22Rv1 (cell line): Measurements from ENCODE around the gene FBXL16.

Source experiments
- CTCF ChIP-seq: fragments of 450-650 bp; IDR thresholded peaks from 2 replicates; pipeline ENCODE4 v1.5.1; 2017; ENCODE audit warnings: mild to moderate bottlenecking
- ZFX ChIP-seq: fragments of 450-650 bp; IDR thresholded peaks from 2 replicates; pipeline ENCODE4 v1.6.1; 2017; ENCODE audit warnings: antibody characterized with exemption, borderline replicate concordance

DNA sequence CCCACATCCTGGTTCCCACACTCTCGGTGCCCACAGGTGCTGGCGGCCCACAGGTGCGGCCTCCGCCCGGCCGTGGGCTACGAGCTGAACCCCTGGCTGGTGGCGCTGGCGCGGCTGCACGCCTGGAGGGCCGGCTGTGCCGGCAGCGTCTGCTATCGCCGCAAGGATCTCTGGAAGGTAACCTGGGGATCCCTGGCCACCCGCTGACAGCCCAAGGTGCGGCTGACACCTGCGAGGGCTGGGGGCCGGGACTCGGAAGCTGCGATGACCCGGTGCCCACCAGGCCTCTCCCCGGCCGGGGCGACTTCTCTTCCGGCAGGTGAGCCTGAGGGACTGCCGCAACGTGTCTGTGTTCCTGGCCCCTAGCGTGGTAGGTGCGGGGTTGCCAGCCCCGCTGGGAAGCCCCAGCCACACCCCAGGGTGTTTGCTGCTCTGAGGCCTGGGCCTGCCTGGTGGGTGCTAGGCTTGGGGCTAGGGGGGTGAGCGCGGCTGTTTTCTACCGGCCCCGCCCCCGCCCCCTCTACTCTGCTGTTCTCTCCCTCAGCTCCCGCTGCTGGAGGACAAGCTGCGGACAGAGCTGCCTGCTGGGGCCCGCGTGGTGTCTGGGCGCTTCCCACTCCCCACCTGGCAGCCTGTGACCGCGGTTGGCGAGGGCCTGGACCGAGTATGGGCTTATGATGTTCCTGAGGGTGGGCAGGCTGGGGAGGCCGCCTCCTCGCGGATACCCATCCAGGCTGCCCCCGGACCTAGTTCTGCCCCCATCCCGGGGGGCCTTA, 16.4 kb upstream of the FBXL16 start:
- TF ChIP-seq CTCF, result no peak
- TF ChIP-seq ZFX, result no peak
